H1 (cell line): ENCODE measurements around the gene ASAP2. TPM values are rescaled to one million over a fixed set of nuclear protein-coding genes. Genes with fewer than 3 reads are reported as not detected.
A peak's percentile ranks its signal among the peaks of the same experiment; 100 is the strongest.

Experiments
- CTCF ChIA-PET: fragments of 300-600 bp; sonication (Branson Sonifier 250); formaldehyde crosslinking; loops from one replicate; lab custom pipeline; 2021; ENCODE audit not compliant: partially characterized antibody; lab: Charles Lee
- POLR2A ChIA-PET: fragments of 300-600 bp; sonication (Branson Sonifier 250); formaldehyde crosslinking; loops from one replicate; lab custom pipeline; 2021; ENCODE audit warnings: inconsistent platforms; ENCODE audit not compliant: partially characterized antibody; lab: Charles Lee
- DNase-seq, 2 experiments: peaks; one replicate each; pipeline versions ENCODE4 v3.0.0 to v3.0.0-alpha.2; 2010 to 2022; ENCODE audit warnings: low spot score in 2 of 2, low read depth in 1 of 2, mixed read lengths in 1 of 2
- FAIRE-seq: peaks from 2 replicates; lab custom pipeline; 2011; peaks lifted over from hg19 to GRCh38; lab: Jason Lieb, UNC
- H2AFZ ChIP-seq: 2 replicates; pipeline ENCODE4 v1.8.1; 2012; ENCODE audit warnings: low read length, inconsistent platforms
- H2AK5ac ChIP-seq: 2 replicates; pipeline ENCODE4 v1.6.1; 2013; ENCODE audit warnings: low read depth, low read length
- H2BK120ac ChIP-seq: replicated peaks from 2 replicates; pipeline ENCODE3; 2013; ENCODE audit warnings: low read depth, low read length, inconsistent platforms
- H2BK12ac ChIP-seq: 2 replicates; pipeline ENCODE4 v1.6.1; 2013; ENCODE audit warnings: low read depth, low read length
- H2BK15ac ChIP-seq: 2 replicates; pipeline ENCODE4 v1.6.1; 2013; ENCODE audit warnings: low read length
- H2BK20ac ChIP-seq: 2 replicates; pipeline ENCODE4 v1.6.1; 2013; ENCODE audit warnings: low read length
- H2BK5ac ChIP-seq: 2 replicates; pipeline ENCODE4 v1.6.1; 2013; ENCODE audit warnings: low read depth, low read length
- H3K14ac ChIP-seq: 2 replicates; pipeline ENCODE4 v1.6.1; 2013; ENCODE audit warnings: inconsistent platforms; ENCODE audit not compliant: insufficient read length
- H3K18ac ChIP-seq: 2 replicates; pipeline ENCODE4 v1.6.1; 2013; ENCODE audit warnings: low read length; ENCODE audit errors: extremely low read depth
- H3K23ac ChIP-seq: 2 replicates; pipeline ENCODE4 v1.6.1; 2013; ENCODE audit warnings: inconsistent platforms; ENCODE audit not compliant: insufficient read length
- H3K23me2 ChIP-seq: 2 replicates; pipeline ENCODE4 v1.6.1; 2013; ENCODE audit warnings: low read depth, low read length
- H3K27ac ChIP-seq: 2 replicates; pipeline ENCODE4 v1.6.1; 2011; ENCODE audit warnings: low read depth, low read length, inconsistent platforms
- H3K27me3 ChIP-seq, 4 experiments: replicated peaks in 1 of 4; 1 replicate in 1 of 4; 2 replicates in 3 of 4; pipeline versions ENCODE4 v1.6.1 to v1.8.1; 2011 to 2013; ENCODE audit warnings: low read length in 3 of 4, mild to moderate bottlenecking in 3 of 4, inconsistent platforms in 2 of 4, mixed read lengths in 2 of 4, moderate library complexity in 1 of 4; ENCODE audit not compliant: control insufficient read depth in 3 of 4, insufficient read depth in 3 of 4; ENCODE audit errors: extremely low read depth in 1 of 4
- H3K36me3 ChIP-seq, 4 experiments: 2 replicates each; pipeline versions ENCODE4 v1.6.1 to v1.8.1; 2011 to 2013; ENCODE audit warnings: mild to moderate bottlenecking in 4 of 4, low read length in 3 of 4, moderate library complexity in 2 of 4, control low read depth in 1 of 4, inconsistent platforms in 1 of 4; ENCODE audit not compliant: insufficient read depth in 4 of 4, control insufficient read depth in 2 of 4
- H3K4ac ChIP-seq: replicated peaks from 2 replicates; pipeline ENCODE3; 2013; ENCODE audit warnings: low read length, low read depth, mixed read lengths, inconsistent platforms; ENCODE audit not compliant: insufficient read length
- H3K4me1 ChIP-seq, 4 experiments: replicated peaks in 1 of 4; 1 replicate in 1 of 4; 2 replicates in 3 of 4; pipeline versions ENCODE4 v1.6.1 to v1.8.1; 2011 to 2013; ENCODE audit warnings: low read length in 3 of 4, inconsistent platforms in 2 of 4, mixed read lengths in 1 of 4; ENCODE audit not compliant: insufficient read depth in 4 of 4, control insufficient read depth in 3 of 4
- H3K4me2 ChIP-seq, 2 experiments: 2 replicates each; pipeline versions ENCODE4 v1.6.1 to v1.8.1; 2011 to 2013; ENCODE audit warnings: low read depth in 2 of 2, low read length in 2 of 2, control low read depth in 1 of 2, inconsistent platforms in 1 of 2, mild to moderate bottlenecking in 1 of 2; ENCODE audit not compliant: insufficient read depth in 1 of 2
- H3K4me3 ChIP-seq, 4 experiments: fragments of 200-600, 300-600 bp in 1 of 4; sonication (generic), shearing (Covaris generic), sonication (Bioruptor Twin) in 1 of 4; 2 replicates each; pipeline versions ENCODE4 v1.5.1 to v1.8.1; 2011 to 2016; ENCODE audit warnings: low read length in 4 of 4, low read depth in 3 of 4, control low read depth in 2 of 4, inconsistent platforms in 2 of 4, mild to moderate bottlenecking in 2 of 4, mixed read lengths in 1 of 4, moderate library complexity in 1 of 4; ENCODE audit not compliant: insufficient read depth in 2 of 4; ENCODE audit errors: extremely low read depth in 1 of 4
- H3K56ac ChIP-seq: replicated peaks from 2 replicates; pipeline ENCODE3; 2013; ENCODE audit warnings: low read depth, mild to moderate bottlenecking, mixed read lengths, low read length, inconsistent platforms; ENCODE audit not compliant: insufficient read length
- H3K79me1 ChIP-seq: 2 replicates; pipeline ENCODE4 v1.6.1; 2013; ENCODE audit warnings: low read depth, low read length, control low read depth
- H3K79me2 ChIP-seq, 2 experiments: 2 replicates each; pipeline versions ENCODE4 v1.6.1 to v1.8.1; 2012 to 2013; ENCODE audit warnings: low read length in 2 of 2, mild to moderate bottlenecking in 2 of 2, inconsistent platforms in 1 of 2; ENCODE audit not compliant: insufficient read depth in 2 of 2, control insufficient read depth in 1 of 2
- H3K9ac ChIP-seq, 4 experiments: replicated peaks in 1 of 4; 1 replicate in 1 of 4; 2 replicates in 3 of 4; pipeline versions ENCODE4 v1.6.1 to v1.8.1; 2011 to 2013; ENCODE audit warnings: low read depth in 3 of 4, low read length in 3 of 4, control low read depth in 2 of 4, mild to moderate bottlenecking in 2 of 4, moderate library complexity in 2 of 4, inconsistent platforms in 1 of 4; ENCODE audit errors: extremely low read depth in 1 of 4
- H3K9me3 ChIP-seq, 2 experiments: 2 replicates each; pipeline versions ENCODE4 v1.6.1 to v1.8.1; 2012 to 2013; ENCODE audit warnings: mild to moderate bottlenecking in 2 of 2, moderate library complexity in 2 of 2, control low read depth in 1 of 2, inconsistent platforms in 1 of 2, low read depth in 1 of 2, low read length in 1 of 2, mixed read lengths in 1 of 2; ENCODE audit not compliant: insufficient read depth in 2 of 2
- H4K20me1 ChIP-seq, 2 experiments: replicated peaks in 1 of 2; 2 replicates each; pipeline versions ENCODE3 to v1.8.1; 2011 to 2013; ENCODE audit warnings: inconsistent platforms in 2 of 2, low read length in 2 of 2, mild to moderate bottlenecking in 1 of 2; ENCODE audit not compliant: insufficient read depth in 2 of 2, control insufficient read depth in 1 of 2
- H4K5ac ChIP-seq: 2 replicates; pipeline ENCODE4 v1.6.1; 2013; ENCODE audit warnings: low read length, low read depth, mixed read lengths, inconsistent platforms; ENCODE audit not compliant: insufficient read length
- H4K8ac ChIP-seq: 2 replicates; pipeline ENCODE4 v1.8.0; 2013; ENCODE audit warnings: mild to moderate bottlenecking, moderate library complexity, low read length, inconsistent platforms; ENCODE audit not compliant: insufficient read depth; ENCODE audit errors: extremely low read depth
- H4K91ac ChIP-seq: replicated peaks from 2 replicates; pipeline ENCODE3; 2013; ENCODE audit warnings: low read length, mixed read lengths, inconsistent platforms; ENCODE audit not compliant: insufficient read length
- KDM1A ChIP-seq: fragments of 200-600, 300-600 bp; sonication (generic); IDR thresholded peaks from 2 replicates; pipeline ENCODE4 v1.7.1; 2016; ENCODE audit warnings: mild to moderate bottlenecking, low read length, borderline replicate concordance
- NANOG ChIP-seq: IDR thresholded peaks from 2 replicates; pipeline ENCODE4 v1.6.1; 2011; ENCODE audit warnings: low read length, low read depth, mild to moderate bottlenecking, inconsistent platforms; ENCODE audit not compliant: insufficient read depth, poor library complexity, severe bottlenecking
- RXRA ChIP-seq: IDR thresholded peaks from 2 replicates; pipeline ENCODE4 v1.6.1; 2011; ENCODE audit warnings: low read depth, mild to moderate bottlenecking, low read length, moderate library complexity; ENCODE audit not compliant: insufficient read depth
- SP4 ChIP-seq: IDR thresholded peaks from 2 replicates; pipeline ENCODE4 v1.6.1; 2012; ENCODE audit warnings: low read length, inconsistent platforms
- WGBS, 2 experiments: shearing (Covaris generic) in 1 of 2; methylation state at CpG; one replicate each; pipeline versions ENCODE4 v1.1.6 to v1.1.7; 2013 to 2015; ENCODE audit warnings: low lambda C conversion rate in 2 of 2, mixed read lengths in 2 of 2, inconsistent platforms in 1 of 2, low coverage in 1 of 2, missing lambda C conversion rate in 1 of 2; ENCODE audit not compliant: insufficient replicate concordance in 2 of 2, insufficient coverage in 1 of 2, insufficient read length in 1 of 2; ENCODE audit errors: extremely low coverage in 1 of 2, missing lambda C conversion rate in 1 of 2; 5-methylcytosine and 5-hydroxymethylcytosine counted together
- polyA plus RNA-seq, 7 experiments: library from polyadenylated mRNA; depleted of rRNA in 3 of 7; stranded (reverse) in 5 of 7; unstranded in 2 of 7; fragments of >200 nt in 5 of 7; fragments of 200-250 nt in 2 of 7; gene quantifications; 1 replicate in 5 of 7; 2 replicates in 1 of 7; 4 replicates in 1 of 7; pipeline versions ENCODE4 v1.2.1 to v1.2.3, GENCODE V29; 2011 to 2013; ENCODE audit warnings: missing spikeins in 2 of 7, mixed read lengths in 2 of 7
- total RNA-seq: library from RNA; stranded (reverse); fragmentation: NEBNext Ultra II Directional; extraction: Animal tissue kit (Norgen Biotek cat#: 25700); gene quantifications from 2 replicates; pipeline ENCODE4 v1.2.1, GENCODE V29; 2021

ASAP2 gene
- total and polyA plus RNA-seq, 2 of the 8 experiments (the other 6 are each of a cell fraction or from before 2014, with no cell fraction given): 10.2 to 18.7 TPM

DNA sequence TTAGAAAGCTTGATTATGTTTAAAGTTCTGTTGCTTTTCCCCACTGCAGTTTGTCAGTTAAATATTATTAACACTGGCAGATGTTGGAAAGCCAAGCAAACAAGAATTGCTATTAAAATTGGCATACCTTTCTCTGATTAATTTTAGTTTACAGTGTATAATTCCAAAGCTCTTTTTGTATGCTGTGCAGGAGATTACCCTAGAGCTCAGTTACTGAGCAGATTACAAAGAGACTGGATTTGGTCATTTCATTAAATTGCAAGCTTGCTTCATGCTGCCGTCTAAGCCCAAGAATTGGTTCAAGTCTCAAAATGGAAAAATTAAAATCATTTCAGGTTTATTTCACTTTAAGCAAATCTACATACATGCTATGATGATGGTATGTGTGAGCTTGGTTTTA lies 2.3 kb downstream of the ASAP2 start:
- TF ChIP-seq RXRA: no peak
- TF ChIP-seq SP4: no peak
- no peak for TF ChIP-seq KDM1A
- no peak for TF ChIP-seq NANOG
- TF ChIP-seq, all 59 proteins: peak for 0
- H3K4ac ChIP-seq: no peak overlapping the region
- no peaks in the 10 kb centered on the region for H3K9me3 ChIP-seq
- 0 out of 8 replicates have a peak overlapping the region, but pooled peaks of 1 of the 4 experiments have one; percentile 29 for H3K4me3 ChIP-seq
- H3K9ac ChIP-seq: no peak overlapping the region
- peaks cover 3% of the 10 kb centered on the region; the same call in 1 of the 2 replicates for H3K79me1 ChIP-seq
- no peak overlapping the region for H2BK5ac ChIP-seq
- H2AFZ ChIP-seq: no peak overlapping the region
- ChIA-PET POLR2A (interaction anchor here (1.3 kb wide), 1 partner anchor 8 kb away, joined by 4 read pairs; no protein-coding TSS in a partner anchor), CTCF (interaction anchor here (1.0 to 1.6 kb wide), 9 partner anchors 41 to 162 kb away, joined by 3 to 4 read pairs (median 3); no protein-coding TSS in a partner anchor)
- H3K18ac ChIP-seq: no peak overlapping the region
- H3K36me3 ChIP-seq: no peaks in the 10 kb centered on the region
- H4K5ac ChIP-seq: no peak overlapping the region
- peaks cover 0 to 37% of the 10 kb centered on the region in 2 experiments; a peak in 2 of 4 replicates for H3K79me2 ChIP-seq
- peaks cover 0 to 6% (median 3%) of the 10 kb centered on the region in 4 experiments; a peak in 4 of 7 replicates for H3K4me1 ChIP-seq
- FAIRE-seq (no peak), DNase-seq (no peak)
- no peak overlapping the region for H2AK5ac ChIP-seq
- H3K4me2 ChIP-seq: no peak overlapping the region
- H4K8ac ChIP-seq: no peak overlapping the region
- peaks cover 0 to 6% (median 3%) of the 10 kb centered on the region in 4 experiments; a peak in 3 of 7 replicates for H3K27me3 ChIP-seq
- H4K20me1 ChIP-seq: peaks cover 22% of the 10 kb centered on the region in 2 experiments
- 74% methylated on average over 1 of the region's 1 CpG; no CpG with 5 or more reads in 1 of the 2 experiments for WGBS, 2 experiments
- H3K23ac ChIP-seq: no peak overlapping the region
- H2BK15ac ChIP-seq: no peak overlapping the region
- H2BK12ac ChIP-seq: no peak overlapping the region
- H2BK20ac ChIP-seq: no peak overlapping the region
- no peak overlapping the region for H4K91ac ChIP-seq
- no peak overlapping the region for H3K27ac ChIP-seq
- H2BK120ac ChIP-seq: no peak overlapping the region
- no peak overlapping the region for H3K14ac ChIP-seq
- no peak overlapping the region for H3K56ac ChIP-seq
- H3K23me2 ChIP-seq: peaks cover 4% of the 10 kb centered on the region; the same call in 1 of the 2 replicates
